GM21737 (cell line): ENCODE measurements around the gene ZNF76.
"Not testable (repeated sequence)": the region's sequence is repeated elsewhere in the genome, so short reads cannot be mapped to it uniquely, and the experiment has no call there.

Experiments
- ATAC-seq: cut with Tn5 transposase; IDR thresholded peaks from one replicate; pipeline ENCODE4 v1.9.1; 2021; ENCODE audit warnings: mild to moderate bottlenecking, moderate library complexity; ENCODE audit not compliant: unreplicated experiment

ZNF76 gene

DNA sequence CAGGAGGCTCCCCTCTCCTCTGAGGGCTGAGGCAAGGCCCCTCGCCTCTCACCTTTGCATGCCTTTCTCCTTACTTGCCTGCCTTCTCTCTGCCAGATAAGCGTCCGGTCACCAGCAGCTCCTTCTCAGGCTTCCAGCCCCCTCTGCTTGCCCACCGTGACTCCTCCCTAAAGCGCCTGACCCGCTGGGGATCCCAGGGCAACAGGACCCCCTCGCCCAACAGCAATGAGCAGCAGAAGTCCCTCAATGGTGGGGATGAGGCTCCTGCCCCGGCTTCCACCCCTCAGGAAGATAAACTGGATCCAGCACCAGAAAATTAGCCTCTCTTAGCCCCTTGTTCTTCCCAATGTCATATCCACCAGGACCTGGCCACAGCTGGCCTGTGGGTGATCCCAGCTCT lies 61.6 kb downstream of the ZNF76 start:
- no peak for ATAC-seq

DNA sequence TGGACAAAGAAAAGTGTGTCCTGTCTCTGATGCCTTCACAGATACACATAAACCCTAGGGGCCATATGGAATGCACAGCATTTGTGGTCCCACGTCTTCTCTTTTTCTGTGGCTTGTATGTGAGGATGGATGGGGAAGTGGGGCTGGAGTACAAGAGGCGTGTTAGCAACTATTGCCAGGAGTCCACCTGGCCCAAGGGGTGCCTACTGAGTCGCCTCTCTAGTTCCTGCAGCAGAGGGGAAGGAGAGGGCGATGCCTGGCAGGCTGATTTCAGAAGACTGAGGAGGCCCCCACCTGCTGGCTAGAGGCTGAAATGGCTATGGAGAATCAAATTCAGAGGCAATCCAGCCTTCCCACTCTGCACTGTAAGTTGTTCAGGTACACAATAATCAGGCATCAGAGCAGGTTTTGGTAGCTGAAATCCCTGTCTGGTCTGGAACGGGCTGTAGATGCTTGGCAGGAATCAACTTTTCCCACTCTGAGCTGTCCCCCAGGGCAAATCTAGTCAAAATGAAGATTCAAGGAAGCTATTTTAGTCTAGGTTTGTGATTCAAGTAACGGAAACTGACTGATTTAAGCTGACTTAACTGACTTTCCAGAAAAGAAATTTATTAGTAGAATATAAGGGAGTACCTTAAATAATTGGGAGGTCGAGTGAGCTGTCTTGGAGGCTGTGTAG lies 68.0 kb downstream of the ZNF76 start:
- ATAC-seq: no peak

DNA sequence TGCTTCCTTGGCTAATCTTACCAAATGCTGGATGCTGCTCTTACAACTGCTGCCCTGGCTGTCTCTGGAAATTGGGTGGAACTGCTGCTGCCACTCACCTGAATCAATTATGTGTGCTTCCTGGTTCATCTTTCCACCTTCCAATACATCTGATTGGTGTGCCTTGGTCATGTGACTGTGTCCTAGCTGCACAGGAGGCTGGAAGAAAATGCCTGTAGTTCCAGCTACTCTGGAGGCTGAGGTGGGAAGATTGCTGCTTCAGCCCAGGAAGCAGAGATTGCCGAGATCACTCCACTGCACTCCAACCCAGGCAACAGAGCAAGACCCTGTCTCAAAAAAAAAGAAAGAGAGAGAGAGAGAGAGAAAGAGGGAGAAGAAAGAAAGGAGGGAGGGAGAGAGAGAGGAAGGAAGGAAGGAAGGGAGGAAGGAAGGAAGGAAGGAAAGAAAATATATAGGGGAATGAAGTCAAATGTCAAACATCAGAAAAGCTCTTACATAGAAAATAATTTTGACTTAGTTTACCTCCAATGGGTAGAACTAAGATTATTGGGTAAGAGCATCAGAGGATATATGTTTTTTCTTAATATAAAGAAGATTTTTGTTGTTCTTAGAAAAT lies 68.7 kb downstream of the ZNF76 start:
- no peak for ATAC-seq

DNA sequence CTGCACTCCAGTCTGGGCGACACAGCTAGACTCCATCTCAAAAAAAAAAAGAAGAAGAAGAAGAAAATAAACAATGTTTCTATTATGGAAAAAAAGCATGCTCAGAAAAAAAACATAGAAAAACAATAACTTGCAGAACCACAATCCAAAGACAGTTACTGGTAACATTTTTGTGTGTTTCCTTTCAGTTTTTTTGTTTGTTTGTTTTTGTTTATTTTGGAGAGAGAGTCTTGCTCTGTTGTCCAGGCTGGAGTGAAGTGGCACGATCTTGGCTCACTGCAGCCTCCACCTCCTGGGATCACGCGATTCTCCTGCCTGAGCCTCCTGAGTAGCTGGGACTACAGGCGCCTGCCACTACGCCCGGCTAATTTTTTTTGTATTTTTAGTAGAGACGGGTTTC lies 69.4 kb downstream of the ZNF76 start:
- not testable (repeated sequence) for ATAC-seq

DNA sequence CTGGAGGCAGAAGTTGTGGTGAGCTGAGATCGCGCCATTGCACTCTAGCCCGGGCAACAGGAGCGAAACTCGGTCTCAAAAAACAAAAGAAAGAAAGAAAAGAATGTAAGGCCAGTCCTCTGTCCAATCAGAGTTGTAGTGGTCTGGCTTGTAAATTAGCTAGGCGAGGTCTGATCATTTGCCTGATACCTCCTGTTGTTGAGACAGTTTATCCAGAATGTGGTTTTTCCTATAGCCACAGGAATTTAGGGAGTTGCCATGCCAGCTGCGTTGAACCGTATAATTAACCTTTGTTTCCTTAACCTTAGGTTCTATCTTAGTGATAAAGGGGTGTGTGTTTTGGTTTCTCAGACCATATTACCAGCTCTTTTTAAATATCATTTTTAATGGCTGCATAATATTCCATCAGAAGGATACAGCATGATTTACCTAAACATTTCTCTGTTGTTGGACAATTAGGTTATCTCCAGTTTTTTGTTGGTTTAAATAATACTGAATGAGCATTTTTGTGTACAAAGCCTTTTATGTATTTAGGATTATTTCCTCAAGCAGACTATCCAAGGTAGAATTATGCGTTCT lies 71.1 kb downstream of the ZNF76 start:
- no peak for ATAC-seq

DNA sequence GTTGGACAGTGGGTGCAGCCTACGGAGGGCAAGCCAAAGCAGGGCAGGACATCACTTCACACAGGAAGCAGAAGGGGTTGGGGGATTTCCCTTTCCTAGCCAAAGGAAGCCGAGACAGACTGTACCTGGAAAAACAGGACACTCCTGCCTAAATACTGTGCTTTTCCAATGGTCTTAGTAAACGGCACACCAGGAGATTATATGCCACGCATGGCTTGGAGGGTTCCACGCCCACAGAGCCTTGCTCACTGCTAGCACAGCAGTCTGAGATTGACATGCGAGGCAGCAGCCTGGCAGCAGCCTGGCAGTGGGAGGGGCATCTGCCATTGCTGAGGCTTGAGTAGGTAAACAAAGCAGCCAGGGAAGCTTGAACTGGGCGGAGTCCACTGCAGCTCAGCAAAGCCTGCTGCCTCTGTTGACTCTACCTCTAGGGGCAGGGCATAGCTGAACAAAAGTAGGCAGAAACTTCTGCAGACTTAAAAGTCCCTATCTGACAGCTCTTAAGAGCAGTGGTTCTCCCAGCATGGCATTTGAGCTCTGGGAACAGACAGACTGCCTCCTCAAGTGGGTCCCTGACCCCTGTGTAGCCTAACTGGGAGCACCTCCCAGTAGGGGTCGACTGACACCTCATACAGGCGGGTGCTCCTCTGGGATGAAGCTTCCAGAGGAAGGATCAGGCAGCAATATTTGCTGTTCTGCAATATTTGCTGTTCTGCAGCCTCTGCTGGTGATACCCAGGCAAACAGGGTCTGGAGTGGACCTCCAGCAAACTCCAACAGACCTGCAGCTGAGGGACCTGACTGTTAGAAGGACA lies 72.7 kb downstream of the ZNF76 start:
- ATAC-seq: not testable (repeated sequence)

DNA sequence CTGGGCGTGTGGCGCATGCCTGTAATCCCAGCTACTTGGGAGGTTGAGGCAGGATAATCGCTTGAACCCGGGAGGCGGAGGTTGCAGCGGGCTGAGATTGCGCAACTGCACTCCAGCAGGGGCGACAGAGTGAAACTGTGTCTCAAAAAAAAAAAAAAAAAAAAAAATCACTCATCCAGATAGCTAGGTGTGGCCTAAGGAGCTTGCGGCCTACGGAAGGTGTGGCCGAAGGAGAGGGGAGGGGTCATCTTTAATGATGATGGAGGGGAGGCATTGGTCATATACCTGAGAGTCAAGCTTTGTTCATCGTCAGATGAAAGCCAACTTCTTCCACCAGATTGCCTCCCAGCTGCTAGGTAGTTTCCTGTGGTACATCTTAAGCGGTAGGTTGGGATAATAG lies 82.0 kb downstream of the ZNF76 start:
- no peak for ATAC-seq

DNA sequence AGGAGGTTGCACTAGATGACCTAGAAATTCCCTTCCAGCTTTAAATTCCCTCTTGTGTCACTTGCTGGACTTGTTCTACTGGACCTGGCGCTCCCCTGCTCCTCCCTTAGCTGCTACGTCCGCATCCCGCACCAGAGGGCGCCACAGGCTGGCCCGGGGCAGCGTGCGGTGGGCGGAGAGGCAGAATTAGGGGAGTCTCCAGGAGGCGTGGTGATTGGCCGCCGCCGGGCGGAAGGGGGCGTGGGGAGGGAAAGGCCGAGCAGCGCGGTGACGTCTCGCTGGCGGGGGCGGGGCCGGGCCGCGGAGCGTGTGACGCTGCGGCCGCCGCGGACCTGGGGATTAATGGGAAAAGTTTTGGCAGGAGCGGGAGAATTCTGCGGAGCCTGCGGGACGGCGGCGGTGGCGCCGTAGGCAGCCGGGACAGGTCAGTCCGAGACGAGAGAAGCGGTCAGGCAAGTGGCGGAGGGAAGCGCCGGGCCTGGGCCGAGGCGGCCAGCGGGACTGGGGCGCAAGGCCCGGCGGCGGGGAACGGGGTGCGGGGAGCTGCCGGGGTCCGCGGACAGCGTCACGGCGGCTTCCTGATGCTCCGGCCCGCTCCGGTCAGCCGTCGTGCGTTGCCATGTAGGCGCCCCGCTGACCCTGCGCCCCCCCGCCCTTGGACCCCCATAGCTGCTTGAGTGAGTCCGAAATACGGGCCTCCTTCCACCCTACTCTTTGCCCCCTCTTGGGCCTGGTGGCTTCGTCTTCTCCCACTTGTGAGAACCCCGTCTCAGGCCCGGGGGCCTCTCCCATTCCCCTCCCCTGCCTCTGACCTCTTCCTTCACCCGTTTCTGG lies 82.9 kb downstream of the ZNF76 start, which contains the start of gene PPARD:
Gene PPARD (plus strand): TSS at position 301 of the 834 bp plus-strand sequence. CDS start 68,530 bp downstream, outside the sequence.
- peak; percentile 99 for ATAC-seq

DNA sequence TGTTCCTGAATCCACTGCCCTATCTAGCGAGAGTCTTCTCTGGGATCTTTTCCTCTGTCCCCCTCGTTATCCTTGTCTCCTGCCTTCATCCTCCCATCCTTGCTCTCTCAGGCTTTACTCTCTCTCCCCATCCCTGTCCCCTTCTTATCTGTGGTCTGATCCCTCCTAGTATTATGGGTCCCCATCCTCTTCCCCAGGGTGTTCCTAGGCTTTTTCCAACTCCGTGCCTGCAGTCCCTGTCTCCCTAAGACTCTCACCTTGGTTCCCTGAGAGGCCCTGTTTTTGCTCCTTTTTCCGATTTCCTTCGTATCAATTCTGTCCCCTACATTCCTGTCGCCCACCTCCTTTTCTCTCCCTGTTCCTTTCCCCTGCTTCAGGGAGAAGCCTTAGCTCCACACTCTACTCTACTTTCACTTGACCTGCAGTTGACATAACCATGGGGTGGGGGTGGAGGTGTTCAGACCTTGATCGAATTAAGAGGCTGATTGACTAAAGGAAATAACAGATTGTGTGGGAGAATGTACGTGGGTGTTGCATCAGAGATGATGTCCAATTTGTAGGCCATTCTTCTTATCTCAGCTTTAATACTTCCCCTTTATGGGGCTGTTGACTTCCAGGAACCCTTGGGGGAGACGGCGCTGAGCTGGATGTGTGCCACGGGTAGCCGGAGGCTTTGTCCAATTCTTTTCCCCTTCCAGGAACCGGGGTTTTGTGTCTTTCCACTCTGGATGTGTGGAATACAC lies 83.7 kb downstream of the ZNF76 start:
- no peak for ATAC-seq

DNA sequence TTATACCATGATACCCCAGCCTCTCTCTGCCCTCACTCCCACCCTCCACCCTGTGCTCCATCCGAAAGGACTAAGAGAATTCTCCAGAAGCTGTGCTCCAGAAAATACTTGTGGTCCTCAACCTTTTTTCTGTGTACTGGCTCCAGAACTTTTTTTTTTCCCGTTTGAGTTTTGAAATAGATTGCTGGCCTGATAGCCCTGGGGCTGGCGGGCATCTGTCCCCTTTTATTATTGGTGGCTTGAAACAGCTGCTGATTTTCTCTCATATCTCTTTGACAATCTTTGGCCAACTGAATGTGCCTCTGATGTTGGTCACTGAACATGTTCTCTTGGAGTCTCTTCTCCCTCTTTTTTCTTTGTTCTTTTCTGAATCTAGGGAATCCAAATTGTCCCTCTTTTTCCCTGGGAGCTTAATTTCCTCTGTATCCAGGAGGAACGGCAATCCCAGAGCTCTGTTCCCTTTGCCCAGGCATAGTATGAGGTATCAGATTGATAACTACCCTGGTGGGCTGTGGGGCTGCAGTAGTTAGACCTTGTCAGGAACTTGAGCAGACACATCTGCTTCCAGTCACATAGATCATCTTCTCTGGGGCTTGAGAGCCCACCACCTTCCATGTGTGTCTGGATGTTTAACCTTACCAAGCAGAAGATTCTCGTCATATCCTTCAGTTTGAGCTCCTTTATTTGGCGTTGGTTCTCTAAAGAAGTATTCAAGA lies 84.5 kb downstream of the ZNF76 start:
- ATAC-seq: no peak
